ENCODE data around the gene ARHGAP12.

- TF ChIP-seq CTCF (IDR thresholded peaks at IDR 0.05) (no peak), ZFX (IDR thresholded peaks at IDR 0.05; ENCODE audit: borderline replicate concordance) (no peak)
These were observed 89.9 kb downstream of the ARHGAP12 start for GRCh38 chr10:31838709-31839108.
